Forelimb muscle (tissue), 1 donor: ENCODE results near the gene ATG2B. TPM values are rescaled to one million over a fixed set of nuclear protein-coding genes. Genes with fewer than 3 reads are reported as not detected.

Experiments used
- DNase-seq: peaks from one replicate; pipeline ENCODE4 v3.0.0-alpha.2; 2013; ENCODE audit warnings: low read depth
- polyA plus RNA-seq: library from polyadenylated mRNA; unstranded; fragments of 120-200 nt; gene quantifications from one replicate; pipeline ENCODE4 v1.2.1, GENCODE V29; 2013; ENCODE audit not compliant: insufficient read length

The ATG2B gene
- polyA plus RNA-seq, 1 donor, result 16.9 TPM

- DNase-seq, result no peak
These were observed 53.2 kb downstream of the ATG2B start for GRCh38 chr14:96309896-96310330.

- DNase-seq, result no peak
These were observed 53.8 kb downstream of the ATG2B start for GRCh38 chr14:96309133-96309895.

- DNase-seq, result no peak
These were observed 55.7 kb downstream of the ATG2B start for GRCh38 chr14:96307434-96307833.

- DNase-seq, result no peak
These were observed 58.2 kb downstream of the ATG2B start for GRCh38 chr14:96304956-96305355.

GRCh38 chr14:96303981-96304380, 59.2 kb downstream of the ATG2B start:
- DNase-seq, result no peak

GRCh38 chr14:96299441-96299840, 63.7 kb downstream of the ATG2B start:
- DNase-seq, result no peak

- DNase-seq, result no peak
These were observed 65.1 kb downstream of the ATG2B start for GRCh38 chr14:96297997-96298515.

GRCh38 chr14:96297000-96297399, 66.1 kb downstream of the ATG2B start:
- no peak for DNase-seq

GRCh38 chr14:96294246-96294645, 68.9 kb downstream of the ATG2B start:
- no peak for DNase-seq

GRCh38 chr14:96287856-96288255, 75.3 kb downstream of the ATG2B start:
- DNase-seq, result no peak

GRCh38 chr14:96286251-96286650, 76.9 kb downstream of the ATG2B start:
- no peak for DNase-seq

GRCh38 chr14:96285667-96286066, 77.5 kb downstream of the ATG2B start:
- no peak for DNase-seq

- DNase-seq, result no peak
These were observed 78.7 kb downstream of the ATG2B start for GRCh38 chr14:96284430-96284829.

GRCh38 chr14:96284008-96284407, 79.1 kb downstream of the ATG2B start:
- no peak for DNase-seq

GRCh38 chr14:96281486-96281885, 81.7 kb downstream of the ATG2B start:
- DNase-seq, result no peak

- DNase-seq, result no peak
These were observed 83.0 kb downstream of the ATG2B start for GRCh38 chr14:96280104-96280503.

GRCh38 chr14:96279564-96279963, 83.6 kb downstream of the ATG2B start:
- no peak for DNase-seq

GRCh38 chr14:96277890-96278289, 85.3 kb downstream of the ATG2B start:
- no peak for DNase-seq

GRCh38 chr14:96275177-96276112, 87.7 kb downstream of the ATG2B start:
- no peak for DNase-seq

- DNase-seq, result no peak
These were observed 88.6 kb downstream of the ATG2B start for GRCh38 chr14:96274543-96274942.

- no peak for DNase-seq
These were observed 89.0 kb downstream of the ATG2B start for GRCh38 chr14:96274122-96274521.

- DNase-seq, result no peak
These were observed 89.5 kb downstream of the ATG2B start for GRCh38 chr14:96273629-96274028.
